RWPE1 (cell line): ENCODE results near the gene TTL.
A peak's percentile ranks its signal among the peaks of the same experiment; 100 is the strongest.
"Not testable (repeated sequence)": the region's sequence is repeated elsewhere in the genome, so short reads cannot be mapped to it uniquely, and the experiment has no call there.

Experiments used
- CTCF ChIA-PET: fragments of 350-600 bp; sonication (Branson Sonifier 250); formaldehyde crosslinking; extraction: SDS; loops from one replicate; lab custom pipeline; 2021; lab: Yijun Ruan, JAX
- POLR2A ChIA-PET: fragments of 400-600 bp; formaldehyde crosslinking; extraction: SDS; loops from one replicate; lab custom pipeline; 2020; ENCODE audit warnings: antibody characterized with exemption; ENCODE audit not compliant: low non-redundant PET; lab: Yijun Ruan, JAX
- DNase-seq: peaks from one replicate; pipeline ENCODE4 v3.0.0; 2012; ENCODE audit warnings: low spot score
- H3K27ac ChIP-seq: fragments of 450-650 bp; 2 replicates; pipeline ENCODE4 v1.5.1; 2017
- CTCF ChIP-seq: fragments of 450-650 bp; conservative IDR thresholded peaks from 2 replicates; pipeline ENCODE4 v1.5.1; 2017; ENCODE audit warnings: low read depth, mild to moderate bottlenecking

Gene TTL

GRCh38 chr2:112516801-112517200 lies 34.8 kb downstream of the TTL start:
- ChIA-PET CTCF (interaction anchor here (0.7 kb wide), 1 partner anchor 61 kb away, joined by 3 read pairs; no protein-coding TSS in a partner anchor), POLR2A (no interaction called here)

GRCh38 chr2:112518807-112519206 lies 36.9 kb downstream of the TTL start:
- TF ChIP-seq CTCF: no peak
- ChIA-PET CTCF (interaction anchor here (0.6 kb wide), 2 partner anchors 9 to 393 kb away, joined by 3 to 7 read pairs; no protein-coding TSS in a partner anchor), POLR2A (no interaction called here)
- H3K27ac ChIP-seq: no peak overlapping the region
- DNase-seq: no peak

More at GRCh38 chr2:112516801-112517200, 34.8 kb downstream of the TTL start:
- H3K27ac ChIP-seq: no peak overlapping the region
- DNase-seq: no peak
- TF ChIP-seq CTCF: no peak

DNA sequence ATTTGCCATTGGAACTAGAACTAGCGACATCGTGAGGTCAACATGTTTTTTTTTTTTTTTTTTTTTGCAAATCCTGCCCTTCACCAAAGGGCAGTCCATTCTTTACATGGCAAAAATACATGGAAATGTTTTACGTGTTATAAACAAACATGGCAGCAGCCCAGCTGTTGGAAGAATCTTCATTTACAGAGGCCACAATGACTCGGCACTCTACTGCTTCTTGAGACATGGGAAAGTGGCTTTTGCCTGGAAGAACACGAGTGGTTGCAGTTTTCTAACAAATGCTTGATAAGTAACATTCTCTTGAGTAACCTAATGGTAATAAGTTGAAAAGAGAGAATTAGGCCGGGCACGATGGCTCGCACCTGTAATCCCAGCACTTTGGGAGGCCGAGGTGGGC lies 37.5 kb downstream of the TTL start:
- ChIA-PET POLR2A (no interaction called here), CTCF (interaction anchor here (0.6 kb wide), 2 partner anchors 9 to 394 kb away, joined by 3 to 7 read pairs; no protein-coding TSS in a partner anchor)
- TF ChIP-seq CTCF: no peak
- DNase-seq: no peak
- H3K27ac ChIP-seq: no peak overlapping the region

DNA sequence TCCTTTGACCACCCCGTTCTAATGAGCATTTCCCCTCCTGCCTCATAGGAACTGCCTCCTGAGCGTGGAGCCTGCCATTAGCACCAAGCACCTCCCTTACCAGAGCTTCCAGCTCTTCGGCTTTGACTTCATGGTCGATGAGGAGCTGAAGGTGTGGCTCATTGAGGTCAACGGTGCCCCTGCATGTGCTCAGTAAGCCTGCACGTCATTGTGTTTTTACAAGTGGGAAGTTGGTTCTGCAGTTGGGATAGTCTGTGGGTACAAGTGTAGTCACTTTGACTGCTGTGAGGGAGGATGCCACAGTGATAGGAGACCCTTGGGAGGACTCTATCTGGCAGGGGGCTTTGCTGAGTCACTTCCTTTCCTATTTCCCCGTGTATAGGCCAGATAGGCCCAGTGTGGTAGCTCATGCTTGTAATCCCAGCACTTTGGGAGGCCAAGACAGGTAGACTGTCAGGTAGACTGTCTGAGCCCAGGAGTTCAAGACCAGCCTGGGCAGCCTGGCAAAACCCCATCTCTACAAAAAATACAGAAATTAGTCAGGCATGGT lies 38.4 kb downstream of the TTL start:
- ChIA-PET CTCF (no interaction called here), POLR2A (no interaction called here)
- no peak overlapping the region for H3K27ac ChIP-seq
- no peak for DNase-seq
- TF ChIP-seq CTCF: no peak

- no peak for DNase-seq
- ChIA-PET POLR2A (no interaction called here), CTCF (interaction anchor here (0.6 kb wide), 1 partner anchor 8 kb away, joined by 5 read pairs; no protein-coding TSS in a partner anchor)
- TF ChIP-seq CTCF: no peak
- H3K27ac ChIP-seq: no peak overlapping the region
Observed at GRCh38 chr2:112523291-112523777, 41.4 kb downstream of the TTL start.

GRCh38 chr2:112524276-112524675 lies 42.3 kb downstream of the TTL start:
- POLR2A ChIA-PET, H3K27ac ChIP-seq, CTCF ChIA-PET, DNase-seq: not testable (repeated sequence)

DNA sequence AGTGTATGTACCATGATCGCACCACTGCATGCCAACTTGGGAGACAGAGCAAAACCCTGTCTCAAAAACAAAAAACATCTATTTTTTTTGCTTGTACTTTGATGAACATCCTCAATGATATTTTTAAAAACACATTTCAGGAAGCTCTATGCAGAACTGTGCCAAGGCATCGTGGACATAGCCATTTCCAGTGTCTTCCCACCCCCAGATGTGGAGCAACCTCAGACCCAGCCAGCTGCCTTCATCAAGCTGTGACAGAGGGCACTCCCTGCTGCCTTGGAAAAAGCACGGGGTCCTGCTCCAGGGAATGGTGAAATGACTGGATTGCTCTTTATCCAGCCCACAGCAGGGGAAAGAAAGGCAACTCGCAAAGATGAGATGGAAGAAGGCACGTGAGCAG lies 46.6 kb downstream of the TTL start:
- POLR2A ChIA-PET: no interaction called here

More for the DNA sequence above, 46.6 kb downstream of the TTL start:
- CTCF ChIA-PET: interaction anchor here (0.8 kb wide), 1 partner anchor 407 kb away, joined by 3 read pairs; no protein-coding TSS in a partner anchor
- DNase-seq: no peak
- 0 out of 2 replicates have a peak overlapping the region, but pooled peaks have one; percentile 5 for H3K27ac ChIP-seq
- TF ChIP-seq CTCF: no peak
